Measurements from ENCODE around the gene SPR. TPM values are rescaled to one million over a fixed set of nuclear protein-coding genes. Genes with fewer than 3 reads are reported as not detected.

Gene SPR
- total RNA-seq, 1 donor from 2014 or later: 24.2 TPM

GRCh38 chr2:72932805-72933204 is 45.6 kb downstream of the SPR start:
- H3K27me3 Mint-ChIP-seq: peaks cover 31% of the 10 kb centered on the region

GRCh38 chr2:72933207-72933606 is 46.0 kb downstream of the SPR start:
- Mint-ChIP-seq H3K36me3 (ENCODE audit: insufficient read depth) (no peaks in the 10 kb centered on the region), H3K27ac (no peak overlapping the region), H3K4me1 (ENCODE audit: low read depth) (peaks cover 1% of the 10 kb centered on the region), H3K27me3 (peaks cover 35% of the 10 kb centered on the region), H3K9me3 (ENCODE audit: low read depth) (no peaks in the 10 kb centered on the region), H3K4me3 (ENCODE audit: low read depth) (no peak overlapping the region)
- TF ChIP-seq CTCF (IDR thresholded peaks at IDR 0.05; ENCODE audit: unreplicated experiment): no peak
- no peak for DNase-seq (ENCODE audit: low spot score, unreplicated experiment)

More at GRCh38 chr2:72932805-72933204, 45.6 kb downstream of the SPR start:
- no peak overlapping the region for H3K4me3 Mint-ChIP-seq (ENCODE audit: low read depth)
- no peak for TF ChIP-seq CTCF (IDR thresholded peaks at IDR 0.05; ENCODE audit: unreplicated experiment)
- no peaks in the 10 kb centered on the region for H3K36me3 Mint-ChIP-seq (ENCODE audit: insufficient read depth)
- DNase-seq (ENCODE audit: low spot score, unreplicated experiment): no peak
- no peak overlapping the region for H3K27ac Mint-ChIP-seq
- H3K4me1 Mint-ChIP-seq (ENCODE audit: low read depth): peaks cover 1% of the 10 kb centered on the region
- no peaks in the 10 kb centered on the region for H3K9me3 Mint-ChIP-seq (ENCODE audit: low read depth)

GRCh38 chr2:72933646-72934151 is 46.5 kb downstream of the SPR start:
- H3K9me3 Mint-ChIP-seq (ENCODE audit: low read depth): no peaks in the 10 kb centered on the region
- H3K27me3 Mint-ChIP-seq: peaks cover 35% of the 10 kb centered on the region
- no peak for DNase-seq (ENCODE audit: low spot score, unreplicated experiment)
- H3K36me3 Mint-ChIP-seq (ENCODE audit: insufficient read depth): no peaks in the 10 kb centered on the region
- H3K4me1 Mint-ChIP-seq (ENCODE audit: low read depth): peaks cover 1% of the 10 kb centered on the region
- no peak overlapping the region for H3K4me3 Mint-ChIP-seq (ENCODE audit: low read depth)
- TF ChIP-seq CTCF (IDR thresholded peaks at IDR 0.05; ENCODE audit: unreplicated experiment): no peak
- H3K27ac Mint-ChIP-seq: no peak overlapping the region

GRCh38 chr2:72934683-72935610 is 47.7 kb downstream of the SPR start:
- Mint-ChIP-seq H3K9me3 (ENCODE audit: low read depth) (no peaks in the 10 kb centered on the region), H3K27me3 (peaks cover 46% of the 10 kb centered on the region), H3K36me3 (ENCODE audit: insufficient read depth) (no peaks in the 10 kb centered on the region), H3K4me3 (ENCODE audit: low read depth) (no peak overlapping the region), H3K4me1 (ENCODE audit: low read depth) (peaks cover 1% of the 10 kb centered on the region), H3K27ac (no peak overlapping the region)
- DNase-seq (ENCODE audit: low spot score, unreplicated experiment): no peak
- peak; percentile 41 for TF ChIP-seq CTCF (IDR thresholded peaks at IDR 0.05; ENCODE audit: unreplicated experiment)

GRCh38 chr2:72935611-72935957 is 48.4 kb downstream of the SPR start:
- Mint-ChIP-seq H3K9me3 (ENCODE audit: low read depth) (no peaks in the 10 kb centered on the region), H3K36me3 (ENCODE audit: insufficient read depth) (no peaks in the 10 kb centered on the region), H3K4me1 (ENCODE audit: low read depth) (peaks cover 4% of the 10 kb centered on the region), H3K27me3 (peaks cover 46% of the 10 kb centered on the region), H3K27ac (no peak overlapping the region), H3K4me3 (ENCODE audit: low read depth) (no peak overlapping the region)
- DNase-seq (ENCODE audit: low spot score, unreplicated experiment): no peak
- TF ChIP-seq CTCF (IDR thresholded peaks at IDR 0.05; ENCODE audit: unreplicated experiment): no peak
